GM21360 (cell line): ENCODE data around the gene MSH4.
"Not testable (repeated sequence)": the region's sequence is repeated elsewhere in the genome, so short reads cannot be mapped to it uniquely, and the experiment has no call there.

ENCODE experiments used
- ATAC-seq: cut with Tn5 transposase; IDR thresholded peaks from one replicate; pipeline ENCODE4 v1.9.1; 2021; ENCODE audit warnings: mild to moderate bottlenecking, moderate library complexity; ENCODE audit not compliant: unreplicated experiment

Gene MSH4

GRCh38 chr1:75795703-75796193 lies 934 bp upstream of the MSH4 start:
- no peak for ATAC-seq

DNA sequence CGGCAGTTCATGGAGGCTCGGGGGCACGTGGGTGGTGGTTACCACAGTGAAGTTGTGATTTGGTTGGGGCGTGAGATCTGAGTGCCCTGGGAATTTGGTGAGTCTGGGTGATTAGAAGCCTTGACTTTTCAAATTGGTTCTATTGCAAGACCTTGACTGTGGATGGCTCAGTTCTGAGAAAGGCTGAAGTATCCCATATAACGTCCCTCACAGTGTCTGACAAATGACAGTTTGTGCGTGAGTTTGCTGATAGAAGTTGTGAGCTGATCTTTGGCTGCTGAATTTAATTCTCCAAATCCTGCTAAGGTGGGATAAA lies 549 bp downstream of the MSH4 start:
- ATAC-seq = no peak

- no peak for ATAC-seq
Measured at GRCh38 chr1:75797606-75798216, 1.0 kb downstream of the MSH4 start.

DNA sequence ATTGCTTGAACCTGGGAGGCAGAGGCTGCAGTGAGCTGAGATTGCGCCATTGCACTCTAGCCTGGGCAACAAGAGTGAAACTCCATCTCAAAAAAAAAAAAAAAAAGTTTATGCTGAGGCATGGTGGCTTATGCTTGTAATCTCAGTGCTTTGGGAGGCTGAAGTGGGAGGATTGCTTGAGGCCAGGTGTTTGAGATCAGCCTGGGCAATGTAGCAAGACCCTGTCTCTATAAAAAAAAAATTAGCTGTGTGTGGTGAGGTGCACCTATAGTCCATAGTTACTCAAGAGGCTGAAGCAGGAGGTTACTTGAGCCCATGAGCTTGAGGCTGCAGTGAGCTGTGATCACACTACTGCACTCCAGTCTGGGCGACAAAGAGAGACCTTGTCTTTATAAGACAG lies 4.8 kb downstream of the MSH4 start:
- not testable (repeated sequence) for ATAC-seq

DNA sequence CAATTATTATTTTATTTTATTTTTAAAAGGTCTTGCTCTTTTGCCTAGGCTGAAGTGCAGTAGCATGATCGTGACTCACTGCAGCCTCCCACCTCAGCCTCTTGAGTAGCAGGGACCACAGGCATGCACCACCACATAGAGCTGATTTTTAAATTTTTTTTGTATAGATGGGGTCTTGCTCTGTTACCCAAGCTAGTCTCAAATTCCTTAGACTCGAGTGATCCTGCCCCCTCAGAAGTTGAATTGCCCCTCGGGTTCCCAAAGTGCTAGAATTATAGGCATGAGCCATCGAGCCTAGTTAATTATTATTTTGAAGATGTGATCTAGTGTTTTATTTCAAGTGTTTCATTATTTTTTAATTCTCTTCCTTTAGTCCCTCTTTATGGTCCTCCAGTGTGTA lies 12.2 kb downstream of the MSH4 start:
- ATAC-seq = no peak

DNA sequence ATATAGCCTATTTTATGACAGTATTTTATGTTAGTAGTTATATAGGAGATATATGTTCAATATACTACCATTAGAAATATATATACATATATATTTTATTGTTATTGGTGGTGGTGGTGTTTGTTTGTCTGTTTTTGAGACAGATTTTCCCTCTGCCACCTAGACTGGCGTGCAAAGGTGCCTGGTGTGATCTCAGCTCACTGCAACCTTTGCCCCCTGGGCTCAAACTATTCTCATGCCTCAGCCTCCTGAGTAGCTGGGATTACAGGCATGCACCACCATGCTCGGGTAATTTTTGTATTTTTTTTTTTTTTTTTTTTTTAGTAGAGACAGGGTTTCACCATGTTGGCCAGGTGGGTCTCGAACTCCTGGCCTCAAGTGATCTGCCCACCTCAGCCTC lies 13.4 kb downstream of the MSH4 start:
- not testable (repeated sequence) for ATAC-seq

GRCh38 chr1:75811211-75811981 lies 14.7 kb downstream of the MSH4 start:
- no peak for ATAC-seq

DNA sequence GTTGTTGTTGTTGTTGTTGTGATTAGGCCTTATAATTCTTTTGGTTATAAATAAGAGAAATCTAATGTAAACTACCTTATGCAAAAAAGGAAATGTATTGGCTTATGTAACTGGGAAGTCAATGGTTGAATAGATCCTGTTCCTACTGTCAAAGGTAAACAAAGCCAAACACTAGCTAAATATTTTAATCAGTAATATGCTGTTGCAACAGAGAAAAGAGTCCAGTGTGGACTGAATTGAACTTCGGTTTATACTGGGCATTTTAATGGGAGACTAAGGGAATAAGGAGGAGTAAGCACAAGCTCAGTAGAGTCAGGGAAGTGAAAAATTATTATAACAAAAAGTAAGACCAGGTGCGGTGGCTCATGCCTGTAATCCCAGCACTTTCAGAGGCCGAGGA lies 15.4 kb downstream of the MSH4 start:
- no peak for ATAC-seq

GRCh38 chr1:75823596-75823995 lies 26.9 kb downstream of the MSH4 start:
- not testable (repeated sequence) for ATAC-seq

- no peak for ATAC-seq
Measured at GRCh38 chr1:75836528-75837100, 39.9 kb downstream of the MSH4 start.

DNA sequence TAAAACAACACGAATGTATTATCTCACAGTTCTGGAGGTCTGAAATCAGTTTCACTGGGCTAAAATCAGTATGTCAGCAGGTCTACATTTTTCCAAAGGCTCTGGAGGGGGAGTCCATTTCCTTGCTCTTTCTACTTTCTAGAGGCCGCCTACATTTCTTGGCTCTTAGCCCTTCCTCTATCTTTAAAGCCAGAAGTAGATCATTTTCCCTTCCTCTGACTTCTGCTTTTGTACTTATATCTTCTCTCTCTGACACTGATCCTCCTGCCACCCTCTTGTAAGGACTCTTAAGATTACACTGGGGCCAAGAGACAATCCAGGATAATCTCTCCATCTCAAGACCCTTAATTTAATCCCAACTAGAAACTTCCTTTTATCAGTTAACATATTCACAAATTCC lies 41.4 kb downstream of the MSH4 start:
- no peak for ATAC-seq

DNA sequence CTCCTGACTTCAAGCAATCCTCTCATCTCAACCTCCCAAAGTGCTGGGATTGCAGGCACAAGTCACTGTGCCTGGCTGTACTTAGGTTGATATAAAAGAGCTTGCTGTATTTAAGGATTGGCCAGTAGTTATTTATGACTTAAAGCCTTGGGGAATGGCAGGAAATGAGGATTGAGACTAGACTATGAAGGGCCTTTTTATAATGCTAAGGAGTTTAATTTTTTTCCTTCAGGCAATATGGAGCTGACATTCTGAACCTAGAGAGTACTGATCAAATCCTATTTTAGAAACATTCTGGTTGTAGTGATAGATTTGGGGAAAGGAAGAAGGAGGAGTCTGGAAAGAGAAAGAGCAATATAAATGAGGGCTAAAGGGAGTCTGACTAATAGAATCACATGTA lies 44.7 kb downstream of the MSH4 start:
- ATAC-seq = no peak

- no peak for ATAC-seq
Measured at GRCh38 chr1:75845576-75845975, 48.9 kb downstream of the MSH4 start.

DNA sequence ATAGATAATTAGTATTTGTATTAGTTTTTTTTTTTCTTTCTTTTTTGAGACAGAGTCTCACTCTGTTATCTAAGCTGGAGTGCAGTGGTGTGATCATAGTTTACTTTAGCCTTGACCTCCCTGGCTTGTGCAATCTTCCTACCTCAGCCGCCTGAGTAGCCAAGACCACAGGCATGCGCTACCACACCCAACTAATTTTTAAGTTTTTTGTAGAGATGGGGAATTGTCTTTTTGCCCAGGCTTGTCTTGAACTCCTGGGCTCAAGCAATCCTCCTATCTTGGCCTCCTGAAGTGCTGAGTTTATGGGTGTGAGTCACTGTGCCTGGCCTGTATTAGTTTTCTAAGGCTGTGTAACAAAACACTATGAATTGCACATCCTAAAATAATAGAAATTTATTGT lies 58.3 kb downstream of the MSH4 start:
- no peak for ATAC-seq

DNA sequence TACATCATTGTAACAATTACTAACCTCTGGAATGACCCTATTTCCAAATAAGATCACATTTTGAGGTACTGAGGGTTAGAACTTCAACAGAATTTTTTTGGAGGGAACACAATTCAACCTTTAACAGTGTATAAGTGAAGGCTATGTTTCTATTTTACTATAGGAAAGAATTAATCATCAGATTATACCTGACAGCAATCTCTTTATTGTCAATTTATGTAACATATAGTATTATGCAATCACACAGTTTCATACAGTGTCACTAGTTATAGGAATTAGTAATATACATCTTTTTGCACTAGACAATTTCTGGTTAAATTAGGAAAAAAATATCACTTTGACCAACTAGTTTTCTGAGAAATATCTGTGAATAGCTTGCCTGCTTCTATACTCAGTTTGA lies 59.1 kb downstream of the MSH4 start:
- ATAC-seq = no peak

- no peak for ATAC-seq
Measured at GRCh38 chr1:75861831-75862230, 65.1 kb downstream of the MSH4 start.

GRCh38 chr1:75870951-75871350 lies 74.3 kb downstream of the MSH4 start:
- ATAC-seq = no peak

DNA sequence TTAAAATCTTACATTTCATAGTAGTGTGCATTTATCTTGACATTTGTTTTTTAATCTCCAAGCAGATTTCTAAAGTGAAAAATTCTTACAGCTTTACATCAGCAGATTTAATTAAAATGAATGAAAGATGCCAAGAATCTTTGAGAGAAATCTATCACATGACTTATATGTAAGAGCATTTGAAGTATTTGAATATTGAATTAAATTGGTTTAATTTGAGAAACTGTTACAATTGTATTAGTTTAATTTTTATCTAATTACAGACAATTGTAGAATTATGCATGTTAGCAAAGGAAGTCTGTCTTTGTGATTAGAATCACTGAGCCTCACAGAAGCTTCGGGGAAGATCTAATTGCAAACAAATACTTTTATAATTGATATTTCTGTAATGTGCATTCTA lies 83.3 kb downstream of the MSH4 start:
- no peak for ATAC-seq

GRCh38 chr1:75884437-75884836 lies 87.8 kb downstream of the MSH4 start:
- ATAC-seq = no peak

GRCh38 chr1:75901371-75901770 lies 104.7 kb downstream of the MSH4 start:
- ATAC-seq = no peak

GRCh38 chr1:75908717-75909152 lies 112.1 kb downstream of the MSH4 start:
- ATAC-seq = peak; percentile 94

GRCh38 chr1:75916834-75917233 lies 120.2 kb downstream of the MSH4 start:
- no peak for ATAC-seq
